ENCODE data around the gene DEFB123.
"Not testable (repeated sequence)": the region's sequence is repeated elsewhere in the genome, so short reads cannot be mapped to it uniquely, and the experiment has no call there.

DEFB123 gene

GRCh38 chr20:31440012-31440659 is at the start of gene DEFB123:
TSS of gene DEFB123 (plus strand) at chr20:31440632. CDS start at chr20:31440699, 67 bp downstream.
- no peak for DNase-seq (ENCODE audit: low read depth)

GRCh38 chr20:31392836-31393235 is 47.6 kb upstream of the DEFB123 start:
- DNase-seq (ENCODE audit: low read depth), result no peak

- DNase-seq (ENCODE audit: low read depth), result no peak
Measured at GRCh38 chr20:31394900-31395299, 45.5 kb upstream of the DEFB123 start.

- no peak for DNase-seq (ENCODE audit: low read depth)
Measured at GRCh38 chr20:31403886-31404285, 36.5 kb upstream of the DEFB123 start.

- no peak for DNase-seq (ENCODE audit: low read depth)
Measured at GRCh38 chr20:31406115-31406514, 34.3 kb upstream of the DEFB123 start, which contains the start of gene DEFB121. TSS of gene DEFB121 (minus strand) at chr20:31406215. CDS start at chr20:31406152, 63 bp downstream.

GRCh38 chr20:31410011-31410410 is 30.4 kb upstream of the DEFB123 start:
- DNase-seq (ENCODE audit: low read depth), result no peak

GRCh38 chr20:31414381-31414780 is 26.1 kb upstream of the DEFB123 start:
- no peak for DNase-seq (ENCODE audit: low read depth)

- DNase-seq (ENCODE audit: low read depth), result no peak
Measured at GRCh38 chr20:31415653-31416052, 24.8 kb upstream of the DEFB123 start.

GRCh38 chr20:31418307-31418706 is 22.1 kb upstream of the DEFB123 start:
- DNase-seq (ENCODE audit: low read depth), result no peak

- DNase-seq (ENCODE audit: low read depth), result no peak
Measured at GRCh38 chr20:31425797-31426196, 14.6 kb upstream of the DEFB123 start.

GRCh38 chr20:31426891-31427551 is 13.4 kb upstream of the DEFB123 start:
- DNase-seq (ENCODE audit: low read depth), result not testable (repeated sequence)

GRCh38 chr20:31427576-31427975 is 12.9 kb upstream of the DEFB123 start:
- DNase-seq (ENCODE audit: low read depth), result not testable (repeated sequence)

GRCh38 chr20:31430568-31431115 is 9.8 kb upstream of the DEFB123 start:
- DNase-seq (ENCODE audit: low read depth), result no peak

GRCh38 chr20:31446084-31446819 is 5.8 kb downstream of the DEFB123 start:
- no peak for DNase-seq (ENCODE audit: low read depth)

- DNase-seq (ENCODE audit: low read depth), result no peak
Measured at GRCh38 chr20:31449511-31450414, 9.3 kb downstream of the DEFB123 start.

GRCh38 chr20:31452575-31452974 is 12.1 kb downstream of the DEFB123 start:
- DNase-seq (ENCODE audit: low read depth), result no peak

GRCh38 chr20:31454361-31454760 is 13.9 kb downstream of the DEFB123 start:
- no peak for DNase-seq (ENCODE audit: low read depth)

GRCh38 chr20:31470946-31471345 is 30.5 kb downstream of the DEFB123 start:
- DNase-seq (ENCODE audit: low read depth), result not testable (repeated sequence)

GRCh38 chr20:31472395-31473330 is 32.2 kb downstream of the DEFB123 start:
- no peak for DNase-seq (ENCODE audit: low read depth)

- DNase-seq (ENCODE audit: low read depth), result no peak
Measured at GRCh38 chr20:31473331-31474096, 33.1 kb downstream of the DEFB123 start.
